CMK (cell line): Measurements from ENCODE around the gene GP1BB.

Experiments used
- DNase-seq: peaks from one replicate; pipeline ENCODE4 v3.0.0-alpha.2; 2010; ENCODE audit warnings: low read depth

GP1BB gene

DNA sequence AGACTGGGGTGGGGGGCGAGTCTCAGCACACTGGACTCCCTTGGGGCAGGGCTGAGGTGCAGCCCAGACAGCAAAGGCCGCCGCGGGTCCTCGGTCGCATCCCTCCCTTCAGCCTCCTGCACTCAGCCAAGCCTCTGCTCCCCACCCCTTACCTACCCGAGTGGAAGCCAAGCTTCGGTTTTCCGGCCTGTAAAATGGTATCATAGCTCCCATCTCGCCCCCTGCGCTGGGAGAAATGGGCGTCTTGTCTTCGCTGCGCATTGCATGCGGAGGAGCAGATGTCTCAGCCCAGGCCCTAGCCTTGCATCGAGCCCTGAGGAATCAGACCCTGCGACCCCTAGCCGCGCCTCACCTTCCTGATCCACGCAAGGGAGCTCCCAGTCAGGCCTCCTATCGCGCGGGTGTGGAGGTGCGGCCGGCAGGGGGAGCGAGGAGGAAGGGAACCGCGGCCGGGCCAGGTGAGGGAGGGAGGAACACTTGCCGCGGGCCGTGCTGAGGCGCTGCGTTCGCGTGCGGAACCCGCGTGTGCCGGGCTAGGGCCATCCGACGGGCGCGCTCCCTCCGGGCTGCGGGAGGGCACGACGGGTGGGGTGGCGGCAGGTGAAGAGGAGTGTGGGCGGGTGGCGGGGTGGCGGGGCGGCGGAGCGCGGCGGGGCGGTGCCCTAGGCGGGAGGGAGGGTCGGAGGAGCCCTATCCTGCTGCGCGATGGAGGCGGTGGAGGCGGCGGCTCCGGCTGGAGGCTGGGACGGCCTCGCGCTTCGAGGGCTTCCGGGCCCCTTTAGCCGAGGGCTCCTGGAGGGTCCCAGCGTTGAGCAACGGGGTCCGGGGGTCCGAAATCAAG lies 33.2 kb downstream of the GP1BB start:
- no peak for DNase-seq

DNA sequence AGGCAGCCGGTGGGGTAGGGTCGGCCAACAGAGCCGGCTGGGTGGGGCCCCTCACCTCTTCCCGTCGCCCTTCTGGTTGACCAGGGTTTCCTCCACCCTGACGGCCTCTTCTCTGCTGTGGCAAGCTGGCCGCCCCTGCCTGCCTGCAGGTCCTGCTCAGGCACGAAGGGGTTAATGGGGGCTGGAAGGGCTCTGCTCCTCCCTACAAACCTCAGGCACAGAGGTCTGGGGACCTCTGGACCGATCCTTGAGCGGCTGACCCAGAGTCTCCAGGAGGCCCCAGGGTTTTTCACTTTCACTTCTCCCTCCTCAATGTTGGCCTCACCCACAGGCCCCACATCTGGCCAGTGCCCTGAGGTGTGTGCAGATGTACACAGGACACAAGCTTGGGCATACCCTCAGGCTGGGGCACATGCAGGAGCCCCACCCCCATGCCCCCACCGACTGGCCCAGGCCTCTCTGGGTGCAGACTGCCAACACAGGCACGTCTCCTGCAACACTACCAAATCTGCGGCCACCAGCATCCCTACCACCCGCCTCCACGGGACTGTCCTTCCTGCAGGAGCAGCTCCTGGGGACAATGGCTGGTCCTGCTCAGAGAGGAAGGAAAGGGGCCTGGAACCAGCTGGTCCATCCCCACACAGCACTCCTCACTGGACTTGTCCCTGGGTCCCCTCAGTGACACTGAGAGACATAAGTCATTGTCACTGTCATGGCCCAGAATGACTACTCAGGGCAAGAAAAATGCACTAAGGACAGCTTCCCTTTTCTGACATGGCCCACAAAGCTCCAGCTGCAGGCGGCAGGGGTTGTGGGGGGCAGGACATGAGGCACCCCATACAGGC lies 34.0 kb downstream of the GP1BB start:
- no peak for DNase-seq

- DNase-seq = no peak
Observed at GRCh38 chr22:19757985-19758895, 34.9 kb downstream of the GP1BB start.

DNA sequence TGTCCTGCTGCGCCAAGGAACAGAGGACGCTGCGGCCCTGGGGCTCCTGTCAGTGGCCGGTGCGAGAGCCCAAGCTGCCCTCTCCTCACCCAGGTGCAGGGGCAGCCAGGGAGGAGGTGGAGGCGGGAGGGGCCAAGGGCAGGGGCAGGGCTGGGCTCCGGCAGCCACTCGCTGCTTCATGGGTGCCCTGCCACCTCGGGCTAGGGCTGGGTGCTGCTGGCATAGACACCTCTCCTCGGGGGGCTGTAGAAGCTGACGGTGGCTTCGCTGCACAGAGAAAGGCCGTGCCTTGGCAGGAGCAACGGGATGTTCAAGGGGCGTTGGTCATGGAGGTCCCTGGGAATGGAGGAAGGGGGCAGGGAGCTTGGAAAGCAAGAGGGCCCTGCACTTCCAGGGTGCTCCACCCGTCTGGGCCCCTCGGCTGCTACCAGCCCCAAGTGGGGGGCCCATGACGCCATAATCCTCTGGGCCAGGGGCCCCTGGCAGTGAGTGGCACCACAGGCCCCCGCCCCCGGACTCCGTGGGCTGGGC lies 35.6 kb downstream of the GP1BB start:
- DNase-seq = no peak

DNA sequence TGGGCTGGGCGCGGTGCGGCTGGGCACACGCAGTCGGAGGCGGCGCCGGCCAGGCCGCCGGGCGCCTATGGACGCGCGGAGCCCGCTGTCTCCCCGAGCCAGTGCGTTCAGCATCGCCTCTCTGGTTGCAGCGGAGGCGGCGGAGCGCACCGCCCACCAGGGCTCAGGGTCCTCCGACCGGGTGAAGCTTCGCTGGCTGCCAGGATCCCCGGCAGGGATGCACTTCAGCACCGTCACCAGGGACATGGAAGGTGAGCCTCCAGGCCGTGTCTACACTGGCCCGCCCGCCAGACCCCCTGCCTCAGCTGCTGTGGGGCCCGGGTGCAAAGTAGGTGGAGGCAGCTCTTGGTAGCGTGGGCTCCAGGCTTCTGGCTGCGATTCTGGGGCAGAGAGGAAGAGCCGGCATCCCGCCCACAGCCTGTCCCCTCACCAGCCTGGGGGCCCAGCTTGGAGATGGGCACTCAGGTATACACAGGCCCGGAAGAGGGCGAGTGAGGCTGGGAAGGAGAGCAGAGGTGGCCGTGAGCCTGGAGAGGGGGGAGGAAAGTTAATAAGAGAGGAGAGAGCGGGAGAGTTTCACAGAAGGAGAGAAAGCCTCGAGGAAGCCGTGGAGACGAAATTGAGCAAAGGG lies 36.2 kb downstream of the GP1BB start:
- no peak for DNase-seq

DNA sequence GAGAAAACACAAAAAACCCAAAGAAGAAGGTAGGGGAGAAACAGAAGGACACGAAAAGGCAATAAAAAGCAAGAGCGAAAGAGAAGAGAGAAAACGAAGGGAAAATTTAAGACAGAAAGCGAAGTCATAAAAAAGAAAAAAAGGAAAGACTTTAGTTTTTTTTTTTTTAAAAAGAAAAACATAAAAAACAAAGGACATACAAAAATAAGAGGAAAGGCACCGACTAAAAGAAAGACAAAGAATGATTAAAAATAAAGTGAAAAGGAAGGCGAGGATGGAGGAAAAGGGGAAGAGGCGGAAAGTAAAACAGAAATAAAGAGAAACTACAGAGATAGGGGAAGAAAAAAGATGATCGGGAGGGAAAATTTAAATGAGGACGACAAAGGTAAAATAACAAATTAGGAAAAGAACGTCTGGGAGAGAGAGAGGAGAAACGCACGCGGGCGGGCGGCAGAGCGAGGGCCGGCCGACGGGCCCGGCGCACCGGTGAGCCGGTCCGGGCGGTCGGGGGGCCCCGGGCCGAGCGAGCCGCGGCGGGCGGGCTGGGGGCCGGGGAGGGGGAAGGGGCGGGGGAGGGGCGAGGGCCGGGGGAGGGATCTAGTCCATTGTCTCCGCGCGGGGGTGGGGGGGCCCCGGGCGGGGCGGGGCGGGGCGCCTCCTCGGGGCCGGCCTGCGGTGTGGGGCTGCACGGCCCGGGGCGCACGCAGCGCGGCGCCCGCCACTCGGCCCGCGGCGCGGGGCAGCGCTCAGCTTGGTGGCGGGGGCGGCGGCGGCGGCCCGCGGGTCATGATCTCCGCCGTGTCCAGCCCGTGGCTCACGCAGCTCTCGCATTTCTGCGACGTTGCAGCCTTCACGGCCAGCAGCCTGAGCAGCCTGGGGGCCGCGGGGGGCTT lies 37.0 kb downstream of the GP1BB start, which contains the start of gene TBX1:
Gene TBX1 (plus strand): TSS at position 721 of the 893 bp plus-strand sequence. CDS start 66 bp downstream, at position 787.
- no peak for DNase-seq

DNA sequence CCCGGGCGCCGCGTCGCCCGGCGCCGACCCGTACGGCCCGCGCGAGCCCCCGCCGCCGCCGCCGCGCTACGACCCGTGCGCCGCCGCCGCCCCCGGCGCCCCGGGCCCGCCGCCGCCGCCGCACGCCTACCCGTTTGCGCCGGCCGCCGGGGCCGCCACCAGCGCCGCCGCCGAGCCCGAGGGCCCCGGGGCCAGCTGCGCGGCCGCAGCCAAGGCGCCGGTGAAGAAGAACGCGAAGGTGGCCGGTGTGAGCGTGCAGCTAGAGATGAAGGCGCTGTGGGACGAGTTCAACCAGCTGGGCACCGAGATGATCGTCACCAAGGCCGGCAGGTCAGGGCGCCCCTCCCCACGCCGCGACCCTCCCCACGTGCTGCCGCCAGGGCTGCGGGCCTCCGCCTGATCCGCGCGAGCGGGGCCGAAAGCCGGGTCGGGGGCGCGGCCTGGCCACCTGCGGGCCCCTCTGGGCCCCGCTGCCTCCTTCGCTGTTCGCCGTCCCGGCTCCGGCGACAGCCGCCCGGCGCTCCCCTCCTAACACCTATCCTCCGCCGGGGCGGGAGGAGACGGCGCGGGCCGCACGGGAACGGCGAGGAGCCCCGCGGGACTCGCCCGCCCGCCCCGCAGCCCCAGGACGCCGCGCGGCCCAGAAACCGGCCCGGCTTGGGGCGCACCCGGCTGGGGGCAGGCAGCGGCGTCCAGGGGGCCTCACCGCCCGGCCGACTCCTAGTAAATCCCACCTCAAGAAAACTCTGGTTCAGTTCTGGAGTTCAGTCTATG lies 37.8 kb downstream of the GP1BB start:
- DNase-seq = no peak

DNA sequence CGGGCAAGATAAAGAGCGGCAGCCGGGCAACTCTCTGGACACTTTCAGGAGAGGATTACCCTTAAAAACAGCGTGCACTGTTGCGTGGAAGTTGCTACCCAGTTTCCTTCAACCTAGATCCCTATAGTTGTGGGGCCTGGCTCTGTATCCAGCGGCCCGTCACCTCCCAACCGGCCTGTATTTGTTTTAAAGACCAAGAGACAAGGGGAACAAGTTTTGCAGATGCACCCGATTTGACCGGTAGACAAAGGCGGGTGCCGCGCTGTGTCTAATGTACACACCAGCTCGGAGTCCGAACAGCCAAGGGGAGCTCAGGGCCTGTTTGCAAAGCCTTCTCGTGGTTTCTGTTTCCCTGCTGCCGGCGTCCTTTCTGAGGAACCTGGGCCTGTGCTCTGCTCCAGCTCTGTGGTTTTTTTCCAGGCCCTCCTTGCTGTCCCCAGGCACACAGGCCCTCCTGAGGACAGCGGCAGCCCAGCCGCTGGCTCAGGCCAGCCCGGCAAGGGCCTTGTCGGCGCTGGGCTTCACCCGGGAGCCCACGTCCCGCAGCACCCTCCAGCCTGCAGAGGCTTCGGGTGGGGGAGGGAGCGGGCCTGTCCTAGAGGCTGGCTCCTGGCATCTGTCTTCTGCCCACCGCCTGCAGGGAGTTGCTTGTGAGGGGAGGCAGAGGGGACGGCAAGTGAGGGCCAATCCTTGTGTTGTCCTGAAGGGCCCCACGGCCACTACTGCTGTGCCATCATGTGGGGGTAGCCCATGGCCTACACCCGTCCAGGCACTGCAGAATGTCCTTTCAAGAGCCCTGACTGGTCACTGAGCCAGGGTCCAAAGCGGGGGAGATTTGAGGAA lies 38.6 kb downstream of the GP1BB start:
- DNase-seq = no peak

DNA sequence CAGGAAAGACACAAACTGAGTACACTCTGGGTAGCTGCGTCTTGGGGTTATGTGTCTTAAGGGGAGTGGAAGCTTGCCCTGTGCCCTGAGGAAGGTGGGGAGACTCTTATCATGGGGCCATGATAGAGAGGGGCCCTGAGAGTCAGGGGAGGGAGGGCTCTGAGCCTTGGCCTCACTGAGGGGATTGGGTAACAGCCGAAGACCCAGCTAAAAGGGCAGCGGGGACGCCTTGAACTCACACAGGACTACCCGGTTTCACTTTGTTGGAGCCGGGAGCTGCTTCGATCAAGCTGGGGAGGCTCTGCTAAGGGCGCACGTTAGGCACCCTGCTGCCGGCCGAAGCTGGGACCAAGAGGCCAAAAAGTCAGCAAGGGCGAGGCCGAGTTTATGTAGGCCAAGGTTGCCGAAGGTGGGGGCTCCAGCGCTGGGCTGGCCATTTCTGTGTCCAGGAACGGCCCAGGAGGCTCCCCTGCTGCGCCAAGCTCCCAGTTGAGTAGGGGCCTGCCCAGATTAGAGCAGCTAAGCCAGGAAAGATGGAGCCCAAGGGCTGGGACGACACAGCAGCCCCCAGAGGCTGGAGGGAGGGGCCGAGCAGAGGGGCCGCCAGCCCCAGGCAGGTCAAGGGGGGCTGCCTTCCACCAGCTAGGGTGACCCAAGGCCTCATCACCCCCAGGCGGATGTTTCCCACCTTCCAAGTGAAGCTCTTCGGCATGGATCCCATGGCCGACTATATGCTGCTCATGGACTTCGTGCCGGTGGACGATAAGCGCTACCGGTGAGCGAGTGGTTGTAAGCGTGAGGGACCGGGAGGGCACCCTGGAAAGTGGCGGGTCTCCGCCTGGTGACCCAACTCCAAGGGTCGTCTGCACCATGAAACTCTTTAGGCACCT lies 39.5 kb downstream of the GP1BB start:
- DNase-seq = no peak

GRCh38 chr22:19763458-19764298 lies 40.3 kb downstream of the GP1BB start:
- DNase-seq = no peak

GRCh38 chr22:19764299-19764593 lies 40.9 kb downstream of the GP1BB start:
- DNase-seq = no peak

GRCh38 chr22:19764636-19765476 lies 41.5 kb downstream of the GP1BB start:
- no peak for DNase-seq

DNA sequence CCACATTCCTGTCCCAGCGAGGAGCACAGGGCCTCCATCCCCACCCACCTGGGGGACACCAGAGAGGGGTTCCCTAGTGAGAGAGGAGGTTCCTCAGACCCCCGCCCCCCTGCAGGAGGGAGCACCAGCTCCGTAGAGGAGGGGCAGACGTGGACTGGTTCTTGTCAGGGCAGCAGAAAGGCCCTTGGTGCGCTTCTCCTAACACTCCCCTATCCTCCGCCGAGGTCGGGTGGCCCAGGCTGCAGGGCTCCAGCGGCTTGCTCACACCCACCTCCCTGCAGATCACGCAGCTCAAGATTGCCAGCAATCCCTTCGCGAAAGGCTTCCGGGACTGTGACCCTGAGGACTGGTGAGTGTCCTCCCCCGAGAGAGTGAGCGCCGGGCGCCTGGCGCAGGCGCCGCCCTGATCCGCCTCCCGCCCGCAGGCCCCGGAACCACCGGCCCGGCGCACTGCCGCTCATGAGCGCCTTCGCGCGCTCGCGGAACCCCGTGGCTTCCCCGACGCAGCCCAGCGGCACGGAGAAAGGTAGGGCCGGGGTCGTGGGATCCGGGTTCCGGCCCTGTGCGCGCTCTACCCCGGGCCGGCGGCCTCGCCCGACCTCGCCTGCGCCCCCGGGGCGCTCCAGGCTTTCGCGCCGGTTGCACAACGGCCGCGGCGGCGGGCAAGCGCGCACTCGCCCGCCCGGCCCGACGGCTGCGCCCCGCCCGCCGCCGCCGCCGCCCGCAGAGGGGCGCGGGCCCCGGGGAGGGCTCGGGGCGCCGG lies 42.3 kb downstream of the GP1BB start:
- no peak for DNase-seq

DNA sequence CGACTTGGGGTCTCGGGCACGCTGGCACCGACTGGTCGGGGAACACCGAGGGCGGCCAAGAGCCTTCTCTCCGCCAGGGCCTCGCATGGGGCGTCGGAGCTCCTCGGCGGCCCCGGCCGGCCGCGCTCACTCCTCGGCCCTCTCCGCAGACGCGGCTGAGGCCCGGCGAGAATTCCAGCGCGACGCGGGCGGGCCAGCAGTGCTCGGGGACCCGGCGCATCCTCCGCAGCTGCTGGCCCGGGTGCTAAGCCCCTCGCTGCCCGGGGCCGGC lies 42.8 kb downstream of the GP1BB start:
- DNase-seq = no peak
